Stimulated activated CD8-positive, alpha-beta memory T cell treated with anti-CD3 and anti-CD28 coated beads, Interleukin-7, amount 100 ng/mL, for 1 hour (primary cell): ENCODE measurements around the gene NFKBIL1.
"Not testable (repeated sequence)": the region's sequence is repeated elsewhere in the genome, so short reads cannot be mapped to it uniquely, and the experiment has no call there.

Experiments used
- DNase-seq, 2 donors: peaks; one replicate each; pipeline ENCODE4 v3.0.0-alpha.2; 2020; ENCODE audit warnings: low read depth in 2 of 2

NFKBIL1 gene

GRCh38 chr6:31546958-31547726, at the start of gene NFKBIL1:
Gene NFKBIL1 (plus strand): TSS chr6:31547608. CDS start chr6:31547695, 87 bp downstream.
- peak; percentile 77 to 80 for DNase-seq

- DNase-seq: no peak
These were observed 48.7 kb upstream of the NFKBIL1 start for GRCh38 chr6:31498748-31499147.

- not testable (repeated sequence) for DNase-seq
These were observed 47.8 kb upstream of the NFKBIL1 start for GRCh38 chr6:31499648-31500047.

GRCh38 chr6:31502586-31502985, 44.8 kb upstream of the NFKBIL1 start:
- no peak for DNase-seq

GRCh38 chr6:31509036-31509435, 38.4 kb upstream of the NFKBIL1 start:
- DNase-seq: not testable (repeated sequence)

- DNase-seq: no peak
These were observed 37.4 kb upstream of the NFKBIL1 start for GRCh38 chr6:31510007-31510406.

- DNase-seq: no peak
These were observed 33.8 kb upstream of the NFKBIL1 start for GRCh38 chr6:31513456-31514165.

GRCh38 chr6:31521835-31522234, 25.6 kb upstream of the NFKBIL1 start:
- DNase-seq: no peak

GRCh38 chr6:31525553-31525931, 21.9 kb upstream of the NFKBIL1 start:
- no peak for DNase-seq

GRCh38 chr6:31525932-31526591, 21.3 kb upstream of the NFKBIL1 start:
- no peak for DNase-seq

- no peak for DNase-seq
These were observed 19.1 kb upstream of the NFKBIL1 start for GRCh38 chr6:31528307-31528777.

- no peak for DNase-seq
These were observed 18.5 kb upstream of the NFKBIL1 start, which contains the start of gene MCCD1 for GRCh38 chr6:31528821-31529328. Gene MCCD1 (plus strand): TSS chr6:31528962. CDS start chr6:31529015, 53 bp downstream.

GRCh38 chr6:31529329-31530150, 17.9 kb upstream of the NFKBIL1 start:
- DNase-seq: no peak

GRCh38 chr6:31530659-31531058, 16.7 kb upstream of the NFKBIL1 start:
- DNase-seq: no peak

- DNase-seq: no peak
These were observed 16.2 kb upstream of the NFKBIL1 start for GRCh38 chr6:31531162-31531561.

- no peak for DNase-seq
These were observed 15.4 kb upstream of the NFKBIL1 start for GRCh38 chr6:31531771-31532643.

GRCh38 chr6:31532644-31533454, 14.6 kb upstream of the NFKBIL1 start:
- DNase-seq: no peak

GRCh38 chr6:31533455-31533841, 14.0 kb upstream of the NFKBIL1 start:
- no peak for DNase-seq

GRCh38 chr6:31534011-31534410, 13.4 kb upstream of the NFKBIL1 start:
- DNase-seq: no peak
